Osteocyte (in vitro differentiated cells): ENCODE data around the gene HIRA. TPM values are rescaled to one million over a fixed set of nuclear protein-coding genes. Genes with fewer than 3 reads are reported as not detected.

Experiments used
- DNase-seq: peaks from one replicate; pipeline ENCODE4 v3.0.0; 2021; ENCODE audit warnings: mixed read lengths; ENCODE audit not compliant: unreplicated experiment; ENCODE audit errors: extremely low spot score
- H3K27ac Mint-ChIP-seq: one replicate; pipeline ENCODE4 v1.8.0; 2021; ENCODE audit warnings: mild to moderate bottlenecking, mixed read lengths; ENCODE audit not compliant: unreplicated experiment
- H3K27me3 Mint-ChIP-seq: one replicate; pipeline ENCODE4 v1.8.0; 2021; ENCODE audit warnings: mixed read lengths; ENCODE audit not compliant: unreplicated experiment
- H3K36me3 Mint-ChIP-seq: one replicate; pipeline ENCODE4 v1.8.0; 2021; ENCODE audit warnings: mixed read lengths; ENCODE audit not compliant: unreplicated experiment
- H3K4me1 Mint-ChIP-seq: one replicate; pipeline ENCODE4 v1.8.0; 2021; ENCODE audit warnings: mixed read lengths; ENCODE audit not compliant: unreplicated experiment
- H3K4me3 Mint-ChIP-seq: one replicate; pipeline ENCODE4 v1.8.0; 2021; ENCODE audit warnings: mild to moderate bottlenecking, moderate library complexity, mixed read lengths; ENCODE audit not compliant: unreplicated experiment
- H3K9me3 Mint-ChIP-seq: one replicate; pipeline ENCODE4 v1.8.0; 2021; ENCODE audit warnings: mixed read lengths; ENCODE audit not compliant: unreplicated experiment
- CTCF ChIP-seq: fragments of 200-600 bp; sonication (generic); IDR thresholded peaks from 2 replicates; pipeline ENCODE4 v1.5.0; 2021; ENCODE audit warnings: antibody characterized with exemption, mild to moderate bottlenecking, moderate library complexity
- total RNA-seq: library from RNA; stranded (reverse); gene quantifications from 2 replicates; pipeline ENCODE4 v1.2.1, GENCODE V29; 2021

The HIRA gene
- total RNA-seq, 1 donor from 2014 or later, result 33.2 TPM

GRCh38 chr22:19289475-19290161 is 141.9 kb downstream of the HIRA start:
- peaks cover 51% of the 10 kb centered on the region for H3K4me1 Mint-ChIP-seq
- DNase-seq, result no peak
- peak overlapping the region; percentile 16 for H3K4me3 Mint-ChIP-seq
- no peak for TF ChIP-seq CTCF
- no peaks in the 10 kb centered on the region for H3K9me3 Mint-ChIP-seq
- no peak overlapping the region for H3K27ac Mint-ChIP-seq
- no peaks in the 10 kb centered on the region for H3K36me3 Mint-ChIP-seq
- H3K27me3 Mint-ChIP-seq, result no peaks in the 10 kb centered on the region

GRCh38 chr22:19287889-19288288 is 143.6 kb downstream of the HIRA start:
- Mint-ChIP-seq H3K4me3 (no peak overlapping the region), H3K36me3 (no peaks in the 10 kb centered on the region), H3K9me3 (no peaks in the 10 kb centered on the region), H3K4me1 (peaks cover 51% of the 10 kb centered on the region), H3K27me3 (no peaks in the 10 kb centered on the region), H3K27ac (peak overlapping the region; percentile 20)
- DNase-seq, result no peak
- TF ChIP-seq CTCF, result no peak

- Mint-ChIP-seq H3K27me3 (no peaks in the 10 kb centered on the region), H3K36me3 (no peaks in the 10 kb centered on the region), H3K4me1 (peaks cover 45% of the 10 kb centered on the region), H3K27ac (peak overlapping the region; percentile 33), H3K4me3 (no peak overlapping the region), H3K9me3 (no peaks in the 10 kb centered on the region)
- DNase-seq, result no peak
- no peak for TF ChIP-seq CTCF
Observed at GRCh38 chr22:19287076-19287707, 144.3 kb downstream of the HIRA start.

- Mint-ChIP-seq H3K27me3 (no peaks in the 10 kb centered on the region), H3K4me1 (peaks cover 41% of the 10 kb centered on the region), H3K27ac (peak overlapping the region; percentile 27), H3K9me3 (no peaks in the 10 kb centered on the region), H3K36me3 (no peaks in the 10 kb centered on the region), H3K4me3 (no peak overlapping the region)
- DNase-seq, result no peak
- no peak for TF ChIP-seq CTCF
Observed at GRCh38 chr22:19285831-19286230, 145.7 kb downstream of the HIRA start.

Other genes starting within 250 kb of the HIRA start
- 7.9 and 10.1 TPM in 2 replicates for gene CLTCL1, start 140.0 kb downstream of the HIRA start, total RNA-seq
- gene MRPL40, start 812 bp upstream of the HIRA start, total RNA-seq, result 24.2 and 29.6 TPM in 2 replicates
- gene C22orf39, start 16.0 kb upstream of the HIRA start, total RNA-seq, result 29.0 and 30.1 TPM in 2 replicates
- 72.5 and 74.9 TPM in 2 replicates for gene UFD1, start 47.5 kb upstream of the HIRA start, total RNA-seq
- gene CDC45, start 48.2 kb upstream of the HIRA start, total RNA-seq, result 3.0 and 3.7 TPM in 2 replicates
- not detected in 2 replicates for gene CLDN5, start 92.7 kb upstream of the HIRA start, total RNA-seq